GM18511 (cell line): ENCODE data around the gene RASSF1.

Experiments
- ATAC-seq: cut with Tn5 transposase; IDR thresholded peaks from one replicate; pipeline ENCODE4 v1.9.1; 2021; ENCODE audit warnings: mild to moderate bottlenecking, moderate library complexity; ENCODE audit not compliant: unreplicated experiment

The RASSF1 gene

DNA sequence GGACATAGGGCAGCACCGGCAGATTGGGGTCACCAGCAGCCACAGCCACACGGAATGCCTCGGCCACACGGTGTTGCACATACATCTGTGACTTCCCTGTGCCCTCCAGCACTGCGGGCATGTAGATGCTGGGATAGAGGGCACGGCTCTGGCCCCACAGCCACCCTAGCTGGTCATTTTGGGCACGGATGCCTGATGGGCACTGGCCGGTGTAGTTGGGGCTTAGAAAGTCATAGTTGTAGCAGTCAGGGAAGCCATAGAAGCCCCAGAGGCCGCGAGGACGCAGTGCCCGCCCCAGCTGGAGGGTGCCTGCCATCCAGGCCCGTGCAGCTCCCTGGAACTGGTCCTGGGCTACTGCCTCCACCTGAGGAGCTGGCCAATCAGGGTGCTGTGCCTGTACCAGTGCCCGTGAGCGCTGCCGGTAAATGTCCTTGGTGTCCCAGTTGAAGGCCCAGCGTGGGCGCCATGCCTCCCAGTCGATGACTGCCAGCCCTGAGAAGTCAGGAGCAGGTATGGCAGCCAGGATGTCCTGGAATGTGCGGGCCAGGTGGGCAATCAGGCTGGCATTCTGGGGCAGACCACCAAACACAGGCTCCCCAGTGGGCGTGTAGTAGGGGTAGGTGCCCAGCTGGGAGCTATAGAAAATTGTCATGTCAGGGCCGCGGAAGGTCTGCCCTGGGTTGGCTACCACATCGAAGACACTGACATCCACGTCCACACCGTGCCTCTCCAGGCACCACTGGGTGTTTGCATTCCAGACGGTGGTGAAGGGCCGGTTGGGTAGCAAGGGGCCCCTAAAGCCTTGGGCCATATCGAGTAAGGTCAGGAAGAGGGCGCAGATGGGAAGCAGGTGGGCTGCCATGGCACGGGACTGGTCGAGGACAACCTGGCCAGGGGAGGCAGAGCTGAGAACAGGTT lies 38.3 kb downstream of the RASSF1 start:
- ATAC-seq, result no peak

DNA sequence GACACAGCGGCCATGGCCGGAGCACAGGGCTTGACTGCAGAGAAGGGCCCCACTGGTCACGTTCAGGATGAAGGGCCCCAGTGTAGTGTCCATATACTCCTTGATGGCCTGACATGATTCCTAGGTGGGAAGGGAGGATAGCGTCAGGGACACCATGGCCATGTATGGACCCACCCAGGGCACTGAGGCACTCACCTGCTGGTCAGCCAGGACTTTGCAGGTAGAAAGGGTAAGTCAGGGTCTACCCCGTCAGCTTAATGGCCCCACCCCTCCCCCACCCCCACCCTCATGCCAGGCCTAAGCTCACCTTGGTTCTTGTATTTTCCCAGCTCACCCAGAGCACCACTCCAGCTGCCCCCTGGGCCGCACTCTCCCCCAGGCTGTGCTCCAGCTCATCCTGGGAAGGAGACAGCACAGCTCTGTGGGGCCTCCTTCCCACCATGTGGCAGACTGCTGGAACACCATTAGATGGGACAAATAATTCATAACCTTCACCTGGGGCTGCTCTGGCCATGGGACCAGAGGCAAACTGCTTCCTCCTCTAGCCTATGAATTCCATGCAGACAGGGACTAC lies 39.9 kb downstream of the RASSF1 start:
- ATAC-seq, result no peak

DNA sequence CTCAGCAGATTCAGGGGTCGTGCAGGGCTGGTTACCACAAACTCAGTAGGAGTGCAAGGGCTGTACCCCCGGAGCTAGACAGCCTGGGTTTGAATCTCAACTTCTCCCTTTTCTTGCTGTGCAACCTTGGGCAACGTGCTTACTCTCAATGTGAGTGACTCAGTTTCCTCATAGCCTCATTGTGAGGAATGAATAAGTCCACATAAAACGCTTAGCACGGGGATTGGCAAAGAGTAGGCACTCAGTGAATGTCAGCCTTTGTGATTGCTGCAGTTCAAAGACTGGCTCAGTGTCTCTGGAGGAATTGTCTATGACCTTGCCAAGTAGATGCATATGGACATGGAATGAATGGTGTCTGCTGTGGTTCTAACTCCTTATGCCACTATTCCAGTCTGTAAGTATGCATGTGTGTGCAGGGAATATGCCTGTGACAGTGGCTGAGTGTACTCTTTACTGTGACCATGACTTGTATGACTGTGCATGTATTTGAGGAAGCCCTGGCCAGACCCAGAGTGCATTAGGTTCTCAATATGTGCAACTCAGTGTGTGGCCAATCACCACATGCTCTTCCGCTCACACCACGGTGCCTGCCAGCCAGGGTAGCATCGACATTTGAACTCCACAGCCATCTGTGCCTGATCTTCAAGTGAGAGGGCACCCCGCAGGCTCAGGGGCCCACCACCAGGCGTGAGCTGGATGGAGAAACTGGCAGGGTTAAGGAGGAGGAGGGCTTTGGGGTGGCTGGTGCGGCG lies 40.5 kb downstream of the RASSF1 start:
- no peak for ATAC-seq

DNA sequence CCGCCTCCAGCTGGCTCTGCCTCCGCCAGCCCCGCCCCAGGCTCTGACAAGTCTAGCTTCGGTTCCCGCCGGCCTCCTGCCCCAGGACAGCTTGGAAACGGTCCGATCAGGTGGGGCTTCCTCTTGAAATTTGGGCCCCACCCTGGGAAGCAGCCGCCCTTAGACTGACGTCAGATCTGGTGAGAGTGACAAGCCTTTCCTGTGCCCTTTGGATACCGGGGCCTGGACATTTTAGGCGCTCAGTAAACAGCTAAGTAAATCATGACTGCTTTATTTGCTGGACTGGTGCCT lies 41.1 kb downstream of the RASSF1 start:
- no peak for ATAC-seq

DNA sequence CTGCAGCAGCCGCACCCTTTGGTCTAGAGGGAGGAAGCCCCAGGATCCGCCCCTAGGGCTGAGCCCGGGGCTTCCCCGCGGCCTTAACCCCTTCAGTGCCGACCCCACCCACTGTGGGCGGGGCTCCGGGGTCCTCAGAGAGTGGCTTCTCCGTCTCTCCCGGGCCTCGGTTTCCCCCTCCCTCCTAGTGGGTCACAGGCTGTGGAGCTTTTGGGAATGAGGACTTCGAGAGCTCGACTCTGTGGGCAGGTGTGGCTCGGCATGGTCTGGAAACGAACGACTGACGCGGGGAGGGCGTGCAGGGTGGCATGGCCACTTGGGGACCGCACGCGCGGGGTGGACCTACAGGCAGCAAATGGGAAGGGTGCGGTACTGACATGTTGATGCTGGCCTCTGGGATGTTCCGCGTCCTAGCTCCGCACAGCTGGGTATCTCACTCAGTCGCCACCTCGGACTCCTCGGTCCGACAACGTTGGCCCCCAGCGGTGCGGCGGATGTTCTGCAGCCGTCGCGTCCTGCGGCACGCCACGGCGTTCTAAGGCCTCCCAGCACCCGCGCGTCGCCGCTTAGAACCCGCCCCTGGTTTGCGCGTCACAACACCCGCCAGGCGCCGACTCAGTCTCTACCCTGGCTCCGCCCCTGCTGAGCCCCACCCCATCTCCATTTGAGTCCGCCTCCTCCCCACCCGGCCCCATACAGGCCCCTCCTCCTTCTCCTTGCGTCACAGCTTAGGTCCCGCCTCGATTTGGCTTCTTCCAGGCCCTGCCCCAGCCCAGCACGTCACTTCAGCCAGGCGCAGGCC lies 41.6 kb downstream of the RASSF1 start, which contains the start of the genes HYAL3 and NAA80:
HYAL3 (minus strand) TSS at position 570 of the 802 bp plus-strand sequence. CDS start 3,803 bp downstream, outside the sequence.
NAA80 (minus strand) TSS at position 570 of the 802 bp plus-strand sequence. CDS start 1,942 bp downstream, outside the sequence.
- ATAC-seq, result peak; percentile 84

DNA sequence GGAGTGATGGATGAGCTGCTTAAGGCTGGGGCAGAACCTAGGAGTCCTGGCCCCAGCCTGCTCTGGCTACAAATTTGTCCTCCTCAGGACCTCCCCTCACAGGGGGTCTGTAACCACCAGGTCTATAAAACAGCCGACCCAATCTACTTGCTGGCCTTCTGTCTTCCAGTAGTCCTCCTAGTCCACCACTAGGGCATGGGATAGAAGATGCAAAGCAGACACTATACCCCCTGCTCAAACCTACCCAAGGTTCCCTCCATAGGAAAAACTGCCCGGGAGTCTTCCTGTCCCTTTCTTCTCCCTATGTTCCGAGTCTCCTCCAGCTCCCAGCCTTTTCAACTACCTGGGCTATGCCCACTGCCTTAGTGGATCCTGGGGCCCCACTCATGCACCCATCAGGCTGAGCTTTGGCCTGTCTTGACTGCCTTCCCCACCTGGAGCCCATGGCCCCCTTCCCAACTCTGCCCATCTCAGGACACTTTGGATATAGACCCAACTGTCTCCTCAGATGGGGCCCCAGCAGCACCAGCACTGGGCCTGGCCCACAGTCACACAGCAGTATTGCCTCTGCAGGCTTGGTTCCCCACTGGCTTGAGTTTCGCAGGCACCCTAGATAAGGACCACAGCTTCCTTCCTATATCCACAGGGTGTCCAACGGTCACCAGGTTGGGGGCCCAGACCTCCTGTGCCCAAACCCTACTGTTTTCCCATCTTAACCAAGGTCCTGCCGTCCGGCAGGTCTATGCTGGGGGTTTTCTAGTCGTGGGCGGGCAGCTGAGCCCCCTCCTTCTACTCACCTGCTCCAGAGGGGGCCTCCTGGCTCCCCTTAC lies 42.5 kb downstream of the RASSF1 start:
- no peak for ATAC-seq

DNA sequence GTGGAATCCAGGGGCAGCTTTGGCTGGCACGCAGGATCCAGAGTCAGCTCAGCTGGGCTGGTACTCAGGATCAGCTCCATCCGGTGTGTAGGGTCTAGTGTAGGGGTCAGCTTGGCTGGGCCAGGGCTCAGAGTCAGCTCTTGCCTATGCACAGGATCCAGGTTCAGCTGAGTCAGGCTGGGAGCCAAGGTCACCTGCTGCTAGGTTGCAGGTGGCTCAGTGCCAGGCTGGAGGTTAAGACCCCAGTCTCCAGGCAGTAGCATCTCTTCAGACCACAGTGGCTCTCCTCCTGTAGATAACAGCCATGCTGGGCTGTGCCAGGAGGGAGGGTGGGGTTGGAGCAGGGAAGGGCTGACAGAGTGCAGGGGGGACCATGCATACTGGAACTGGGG lies 43.3 kb downstream of the RASSF1 start:
- no peak for ATAC-seq

DNA sequence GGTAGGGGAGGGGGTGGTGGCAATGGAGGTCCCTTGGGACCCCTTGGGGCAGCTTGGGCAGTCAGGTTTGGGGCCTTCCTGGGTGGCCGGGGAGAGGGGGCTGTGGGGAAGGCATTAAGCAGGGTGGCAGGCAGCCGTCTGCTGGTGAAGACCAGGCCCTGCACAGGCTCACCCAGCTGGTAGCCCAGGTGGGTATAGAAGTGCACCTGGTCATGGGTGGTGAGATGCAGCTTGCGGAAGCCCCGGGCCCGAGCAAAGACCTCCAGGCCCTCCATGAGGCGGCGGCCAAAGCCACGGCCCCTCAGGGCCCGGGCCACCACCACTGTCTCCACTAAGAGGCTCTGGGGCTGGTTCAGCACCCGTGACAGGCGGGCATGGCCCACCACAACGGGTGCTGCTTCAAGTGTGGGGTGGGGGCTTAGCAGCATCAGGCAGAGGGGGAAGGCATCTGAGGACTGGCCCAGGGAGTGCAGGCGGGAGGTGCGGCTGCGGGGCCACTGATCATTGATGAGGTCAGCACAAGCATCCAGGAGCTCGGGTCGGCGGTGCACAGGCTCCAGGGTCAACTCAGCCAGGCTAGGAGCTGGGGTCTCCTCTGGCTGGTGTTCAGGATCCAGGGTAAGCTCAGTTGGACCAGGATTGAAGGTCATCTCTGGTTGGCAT lies 43.8 kb downstream of the RASSF1 start:
- no peak for ATAC-seq

DNA sequence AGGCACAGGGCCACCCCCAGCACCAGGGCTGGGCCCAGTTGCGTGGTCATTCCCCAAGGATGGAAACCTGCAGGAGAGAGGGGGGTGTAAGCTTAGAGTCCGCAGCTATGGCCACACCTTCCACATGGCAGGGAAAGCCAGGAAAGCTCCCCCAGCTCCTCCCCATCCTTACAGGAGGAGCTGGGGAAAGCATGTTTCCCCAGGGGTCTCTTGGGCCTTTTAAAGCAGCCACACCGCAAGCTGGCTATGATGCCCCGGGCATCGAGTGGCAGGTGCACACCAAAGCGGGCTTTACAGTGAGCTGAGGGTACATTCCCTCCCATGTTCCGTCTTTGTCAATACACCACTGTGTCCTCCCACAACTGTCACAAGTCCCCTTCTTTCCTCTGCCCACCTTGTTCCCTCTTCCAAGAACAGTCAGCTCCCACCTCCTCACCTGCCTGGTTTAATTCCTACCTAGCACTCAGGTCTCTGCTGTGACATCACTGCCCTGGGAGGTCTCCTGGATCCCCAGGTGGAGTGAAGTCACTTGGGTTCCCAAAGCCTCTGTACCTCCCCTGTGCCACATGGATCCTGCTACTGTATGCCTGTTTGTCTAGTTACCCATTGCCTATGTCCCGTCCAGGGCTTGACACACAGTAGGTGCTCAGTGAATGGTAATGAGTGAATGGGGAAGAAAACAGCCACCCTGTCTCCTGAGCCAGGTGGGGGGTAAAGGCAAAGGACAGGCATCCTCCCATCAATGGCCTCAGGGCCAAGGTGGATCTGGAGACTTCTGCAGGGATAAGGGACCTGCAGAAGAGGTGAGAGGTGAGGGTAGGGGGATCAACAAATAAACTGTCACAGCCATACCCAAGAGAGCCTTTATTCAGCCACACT lies 44.8 kb downstream of the RASSF1 start:
- no peak for ATAC-seq

DNA sequence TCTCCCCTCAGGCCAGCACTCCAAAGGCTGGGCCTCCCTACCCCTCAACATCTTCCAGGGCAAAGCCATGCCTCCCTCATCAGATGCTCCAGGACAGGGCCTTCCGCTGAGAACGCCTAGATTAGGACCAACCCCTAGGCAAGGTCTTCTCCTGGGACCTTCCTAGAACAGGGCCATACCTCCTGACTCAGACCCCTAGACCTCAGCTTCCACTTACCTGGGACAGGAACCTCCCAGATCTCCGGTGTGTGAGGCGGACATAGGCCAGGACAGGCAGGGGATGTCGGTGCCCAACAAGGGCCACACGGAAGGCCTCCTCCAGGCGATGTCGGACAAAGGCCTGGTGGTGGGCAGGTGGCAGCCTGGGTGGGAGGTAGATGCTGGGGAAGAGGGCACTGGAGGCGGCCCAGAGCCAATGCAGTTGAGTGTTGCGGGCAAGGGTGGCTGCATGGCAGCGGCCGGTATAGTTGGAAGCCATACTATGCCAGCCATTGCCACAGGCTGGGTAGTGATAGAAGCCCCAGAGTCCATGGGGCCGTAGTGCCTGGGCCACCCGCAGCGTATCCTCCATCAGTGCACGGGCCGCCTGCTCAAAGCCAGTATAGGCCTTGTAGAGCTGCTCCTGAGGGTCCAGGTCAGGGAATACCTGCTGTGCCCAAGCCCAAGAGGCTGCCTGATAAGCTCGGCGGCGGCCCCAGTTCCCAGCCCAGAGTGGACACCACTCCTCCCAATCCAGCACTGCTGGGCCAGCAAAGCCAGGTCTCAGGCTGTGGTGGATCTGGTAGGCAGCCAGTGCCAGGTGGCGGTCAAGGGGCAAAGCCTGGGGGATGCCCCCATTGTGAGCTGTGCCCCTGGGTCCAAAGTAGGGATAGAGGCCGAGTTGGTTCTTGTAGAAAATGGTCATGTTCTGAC lies 45.9 kb downstream of the RASSF1 start:
- no peak for ATAC-seq

DNA sequence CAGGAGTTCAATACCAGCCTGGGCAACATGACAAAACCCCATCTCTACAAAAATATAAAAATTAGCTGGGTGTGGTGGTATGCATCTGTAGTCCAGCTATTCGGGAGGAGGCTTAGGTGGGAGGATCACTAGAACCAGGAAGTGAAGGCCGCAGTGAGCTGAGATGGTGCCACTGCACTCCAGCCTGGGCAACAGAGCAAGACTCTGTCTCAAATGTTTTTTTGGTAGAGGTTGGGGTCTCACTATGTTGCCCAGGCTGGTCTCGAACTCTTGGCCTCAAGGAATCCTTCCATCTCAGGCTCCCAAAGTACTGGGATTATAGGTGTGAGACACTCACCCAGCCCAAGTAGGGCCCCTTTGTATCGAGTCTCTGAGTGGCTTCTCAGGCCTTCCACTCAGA lies 46.5 kb downstream of the RASSF1 start:
- ATAC-seq, result no peak

DNA sequence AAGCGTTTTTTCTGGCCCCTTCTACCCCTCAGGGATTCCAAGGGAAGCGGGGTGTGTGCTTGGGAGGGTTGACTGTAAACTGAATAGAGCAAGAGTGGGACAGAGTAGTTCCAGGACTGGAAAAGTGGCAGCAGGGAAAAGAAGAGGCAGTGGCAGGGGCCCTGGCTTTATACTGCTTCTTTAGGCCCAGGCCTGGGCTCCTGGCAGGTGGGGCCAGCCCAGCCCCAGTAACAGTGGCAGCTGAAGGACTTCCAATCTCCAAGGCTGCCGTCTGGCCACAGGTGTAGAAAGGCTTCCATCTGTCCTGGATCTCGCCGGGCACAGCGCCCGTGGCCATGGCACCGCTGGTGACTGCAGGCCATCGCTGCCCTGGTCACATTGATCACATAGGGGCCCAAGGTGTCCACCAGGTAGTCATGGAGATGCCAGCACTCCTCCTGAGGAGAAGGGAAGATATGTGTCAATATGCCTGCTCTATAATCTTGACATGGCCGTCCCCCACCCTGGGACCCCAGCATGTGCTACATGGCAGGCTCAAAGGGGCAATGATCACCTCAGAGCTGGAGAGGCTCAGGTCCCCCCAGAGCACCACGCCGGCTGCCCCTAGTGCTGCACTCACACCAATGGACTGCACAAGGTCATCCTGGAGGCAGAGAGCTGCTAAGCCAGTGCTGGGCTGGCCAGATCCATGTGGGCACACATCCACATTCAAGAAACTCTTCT lies 47.4 kb downstream of the RASSF1 start:
- no peak for ATAC-seq

DNA sequence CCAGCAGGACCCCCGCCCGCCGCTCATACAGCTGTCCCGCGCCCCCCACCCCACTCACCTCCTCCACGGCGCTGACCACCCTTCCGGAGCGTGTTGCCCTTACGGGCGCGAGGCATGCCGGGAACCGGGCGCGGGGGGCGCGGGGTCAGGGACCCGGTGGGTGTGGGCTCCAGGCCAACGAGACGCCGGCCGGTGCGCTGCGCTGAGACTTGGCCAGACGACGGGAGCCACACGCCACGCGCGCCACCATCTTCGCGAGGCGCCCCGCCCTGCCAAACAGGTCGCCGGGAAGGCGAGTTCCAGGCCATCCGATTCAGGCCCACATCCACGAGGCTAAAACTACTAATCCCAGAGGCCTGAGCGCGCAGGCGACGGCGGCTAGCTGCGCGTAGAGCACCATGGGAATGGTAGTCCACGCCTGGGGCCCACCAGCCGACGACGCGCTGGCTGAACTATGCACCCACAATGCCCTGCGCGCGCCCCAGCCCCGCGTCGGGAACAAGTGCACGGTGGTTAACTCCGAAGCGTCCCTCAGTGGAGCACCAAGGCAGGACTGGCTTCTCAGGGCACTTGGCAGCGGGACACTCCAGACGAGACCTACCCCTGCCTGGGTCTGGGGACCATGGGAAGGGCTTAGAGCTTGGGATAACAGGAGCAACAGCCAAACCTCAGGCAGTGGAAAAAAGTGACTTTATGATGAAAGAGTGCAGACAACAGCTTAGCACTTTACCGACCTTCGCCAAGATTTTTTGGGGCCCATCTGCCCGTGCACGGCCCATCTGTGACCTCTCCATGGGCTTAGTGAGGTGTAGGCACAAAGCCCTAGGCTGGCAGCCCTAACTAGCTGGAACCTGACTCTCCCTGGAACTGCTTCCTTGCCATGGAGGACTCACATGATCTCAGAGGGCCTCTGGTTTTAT lies 48.2 kb downstream of the RASSF1 start, which contains the start of gene IFRD2:
IFRD2 (minus strand) TSS at position 271 of the 920 bp plus-strand sequence; CDS start at position 116, 155 bp downstream.
- peak; percentile 97 for ATAC-seq

DNA sequence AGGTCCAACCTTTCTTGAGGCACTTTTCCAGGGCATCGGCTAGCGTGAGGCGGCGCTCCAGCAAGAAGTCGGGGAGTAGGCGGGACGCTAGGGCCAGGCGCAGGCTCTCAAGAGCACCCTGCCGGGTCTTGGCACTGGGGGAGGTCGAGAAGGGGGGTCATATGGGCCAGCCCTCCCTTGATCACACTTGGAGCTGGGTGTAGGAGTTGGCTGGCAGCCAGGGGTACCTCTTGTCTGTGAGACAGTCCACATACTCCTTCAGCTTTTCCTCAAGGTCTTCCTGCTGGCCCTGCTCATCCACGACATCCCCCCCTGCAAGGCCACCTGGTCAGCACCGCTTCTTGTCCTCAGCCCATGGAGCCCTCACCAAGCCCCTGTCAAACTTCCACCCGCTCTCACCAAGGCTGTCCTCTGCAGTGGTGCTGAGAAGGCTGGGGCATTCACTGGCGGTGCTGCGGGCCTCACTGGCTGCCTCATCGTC lies 50.4 kb downstream of the RASSF1 start:
- no peak for ATAC-seq

DNA sequence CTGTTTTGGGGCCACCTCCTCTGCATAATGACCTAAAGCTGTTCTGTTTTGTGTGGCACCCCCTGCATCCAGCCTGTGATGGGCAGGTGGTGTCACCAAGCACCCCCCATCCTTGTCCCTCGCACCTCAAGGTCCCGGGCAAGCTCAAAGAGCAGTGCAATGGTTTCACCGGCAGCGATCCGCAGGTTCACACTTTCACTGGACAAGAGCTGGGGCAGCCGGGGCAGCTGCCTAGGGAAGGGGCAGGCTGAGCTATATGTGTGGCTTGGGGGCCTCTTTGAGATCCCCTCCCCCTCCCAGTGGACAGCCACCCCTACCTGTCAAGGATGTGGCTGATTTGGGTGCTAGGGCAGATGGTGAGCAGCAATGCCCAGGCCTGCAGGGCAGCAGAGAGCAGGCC lies 51.5 kb downstream of the RASSF1 start:
- no peak for ATAC-seq
